BE2C (cell line): ENCODE results near the gene C1QTNF5.

Experiments used
- DNase-seq: peaks from one replicate; pipeline ENCODE4 v3.0.0-alpha.2; 2020
- H3K27me3 ChIP-seq: fragments of 250-450 bp; sonication (Bioruptor Pico); 2 replicates; pipeline ENCODE4 v1.5.1; 2020; ENCODE audit warnings: mild to moderate bottlenecking
- H3K36me3 ChIP-seq: fragments of 250-450 bp; sonication (Bioruptor Pico); 2 replicates; pipeline ENCODE4 v1.5.1; 2020; ENCODE audit warnings: mild to moderate bottlenecking
- H3K4me1 ChIP-seq: fragments of 250-450 bp; sonication (Bioruptor Pico); 2 replicates; pipeline ENCODE4 v1.5.1; 2020
- H3K4me3 ChIP-seq: 2 replicates; pipeline ENCODE4 v1.5.1; 2011; ENCODE audit warnings: low read depth, low read length
- H3K9me3 ChIP-seq: fragments of 250-450 bp; sonication (Bioruptor Pico); 2 replicates; pipeline ENCODE4 v1.5.1; 2020
- TF ChIP-seq, protein P1 (sequence below): IDR thresholded peaks from 2 replicates; pipeline ENCODE4 v1.5.1; 2012; ENCODE audit warnings: mild to moderate bottlenecking, low read depth, low read length

The C1QTNF5 gene

DNA sequence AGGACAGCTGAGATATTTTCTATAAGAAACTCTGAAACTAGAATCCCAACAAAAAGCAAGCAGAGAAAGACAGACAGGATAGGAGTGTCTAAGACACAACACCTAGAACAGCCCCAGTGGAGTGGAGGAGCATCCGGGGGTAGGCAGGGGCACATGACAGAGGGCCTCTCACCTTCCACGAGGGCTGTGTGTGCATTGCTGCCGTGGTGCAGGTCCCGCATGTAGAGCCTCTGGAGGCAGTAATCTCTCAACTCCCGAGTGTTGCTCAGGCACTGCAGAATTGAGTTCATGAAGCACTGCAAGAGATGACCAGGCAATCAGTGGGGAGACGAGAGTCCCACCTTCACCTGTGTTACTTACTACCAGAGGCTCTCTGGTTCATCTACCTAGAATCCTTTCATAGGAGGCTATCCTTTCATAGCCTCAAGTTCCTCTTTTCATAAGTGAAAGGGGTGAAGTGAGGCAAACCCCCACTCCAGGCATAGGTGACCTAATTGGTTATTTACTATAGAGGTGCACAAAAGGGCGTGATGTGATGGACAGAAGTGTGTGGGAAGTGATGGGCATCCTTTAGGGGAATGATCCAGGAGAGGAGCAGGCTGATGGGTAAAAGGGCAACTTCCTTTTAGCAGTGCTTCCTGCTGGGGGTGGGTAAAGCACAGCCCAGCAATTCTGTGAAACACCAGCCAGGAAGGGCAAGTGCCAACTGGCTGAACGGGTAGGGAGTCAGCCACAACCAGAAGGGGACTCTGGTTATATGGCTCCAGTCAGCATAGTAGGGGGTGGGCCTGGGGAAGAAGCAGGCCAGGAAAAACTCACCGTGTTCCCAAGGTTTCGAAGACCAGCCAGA, 18.9 kb upstream of the C1QTNF5 start:
- Histone ChIP-seq H3K4me3 (no peak overlapping the region), H3K27me3 (no peaks in the 10 kb centered on the region), H3K9me3 (0 out of 2 replicates have a peak, but pooled peaks cover 2% of the 10 kb centered on the region), H3K4me1 (peaks cover 15% of the 10 kb centered on the region), H3K36me3 (peaks cover 16% of the 10 kb centered on the region)
- DNase-seq = no peak
- TF ChIP-seq, protein P1, sequence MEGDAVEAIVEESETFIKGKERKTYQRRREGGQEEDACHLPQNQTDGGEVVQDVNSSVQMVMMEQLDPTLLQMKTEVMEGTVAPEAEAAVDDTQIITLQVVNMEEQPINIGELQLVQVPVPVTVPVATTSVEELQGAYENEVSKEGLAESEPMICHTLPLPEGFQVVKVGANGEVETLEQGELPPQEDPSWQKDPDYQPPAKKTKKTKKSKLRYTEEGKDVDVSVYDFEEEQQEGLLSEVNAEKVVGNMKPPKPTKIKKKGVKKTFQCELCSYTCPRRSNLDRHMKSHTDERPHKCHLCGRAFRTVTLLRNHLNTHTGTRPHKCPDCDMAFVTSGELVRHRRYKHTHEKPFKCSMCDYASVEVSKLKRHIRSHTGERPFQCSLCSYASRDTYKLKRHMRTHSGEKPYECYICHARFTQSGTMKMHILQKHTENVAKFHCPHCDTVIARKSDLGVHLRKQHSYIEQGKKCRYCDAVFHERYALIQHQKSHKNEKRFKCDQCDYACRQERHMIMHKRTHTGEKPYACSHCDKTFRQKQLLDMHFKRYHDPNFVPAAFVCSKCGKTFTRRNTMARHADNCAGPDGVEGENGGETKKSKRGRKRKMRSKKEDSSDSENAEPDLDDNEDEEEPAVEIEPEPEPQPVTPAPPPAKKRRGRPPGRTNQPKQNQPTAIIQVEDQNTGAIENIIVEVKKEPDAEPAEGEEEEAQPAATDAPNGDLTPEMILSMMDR = no peak

DNA sequence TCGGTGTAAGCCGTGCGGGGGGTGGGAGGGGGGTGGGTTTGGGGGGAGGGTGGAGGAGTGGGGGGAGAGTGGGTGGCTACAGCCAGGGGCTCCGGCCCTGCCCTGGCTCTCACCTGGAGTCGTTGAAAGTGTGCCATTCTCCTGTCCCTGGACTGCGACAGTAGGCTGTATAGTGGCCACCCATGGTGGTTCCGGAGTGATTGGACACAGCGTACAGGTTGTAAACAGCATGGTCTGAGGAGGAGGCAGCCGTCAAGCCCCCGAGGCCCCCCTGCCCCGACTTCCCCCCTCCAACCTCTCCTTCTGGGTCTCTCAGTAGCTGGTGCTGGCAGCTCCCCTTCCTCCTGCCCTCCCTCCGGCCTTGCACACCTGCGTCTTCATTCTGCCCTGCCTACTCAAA, 16.4 kb upstream of the C1QTNF5 start:
- Histone ChIP-seq H3K4me1 (peaks cover 16% of the 10 kb centered on the region), H3K27me3 (no peaks in the 10 kb centered on the region), H3K9me3 (no peaks in the 10 kb centered on the region), H3K36me3 (peaks cover 16% of the 10 kb centered on the region), H3K4me3 (peak overlapping the region; percentile 68)
- no peak for DNase-seq
- TF ChIP-seq, protein P1 = no peak

DNA sequence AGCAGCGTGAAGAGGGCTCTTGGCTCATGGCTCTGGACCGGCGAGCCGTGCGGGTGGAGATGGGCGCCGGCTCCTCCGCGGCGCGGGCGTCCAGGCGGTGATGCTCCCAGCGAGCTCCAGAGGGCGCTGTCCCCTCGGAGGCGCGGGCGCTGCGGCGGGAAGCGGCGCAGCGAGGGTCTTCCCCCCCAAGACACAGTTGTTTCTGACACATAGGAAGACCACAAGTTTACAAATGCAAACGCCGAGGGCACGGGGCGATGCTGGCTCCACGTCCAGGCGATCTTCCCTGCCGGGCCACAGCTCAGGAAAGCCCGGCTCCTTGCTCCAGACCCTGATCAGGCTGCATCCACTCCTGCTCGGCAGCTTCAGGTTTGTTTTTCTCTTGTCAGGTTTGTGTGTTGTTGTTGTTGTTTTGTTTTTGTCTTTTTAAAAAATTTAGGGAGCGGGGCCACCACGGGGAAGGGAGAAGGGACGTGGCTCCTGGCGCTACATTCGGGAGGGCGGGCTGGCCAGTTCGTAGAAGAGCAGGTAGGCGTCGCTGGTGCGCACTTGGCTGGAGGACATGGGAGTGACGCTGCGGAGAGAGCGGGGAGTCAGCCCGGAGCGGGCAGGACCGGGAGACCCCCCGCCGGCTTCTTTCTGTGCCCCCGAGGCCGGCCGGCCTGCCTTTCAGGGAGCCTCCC, 15.8 kb upstream of the C1QTNF5 start:
- TF ChIP-seq, protein P1 = peak; percentile 81
- no peaks in the 10 kb centered on the region for H3K27me3 ChIP-seq
- H3K4me3 ChIP-seq = peak overlapping the region; percentile 68
- DNase-seq = peak; percentile 90
- peaks cover 16% of the 10 kb centered on the region for H3K36me3 ChIP-seq
- H3K9me3 ChIP-seq = no peaks in the 10 kb centered on the region
- peaks cover 11% of the 10 kb centered on the region for H3K4me1 ChIP-seq

DNA sequence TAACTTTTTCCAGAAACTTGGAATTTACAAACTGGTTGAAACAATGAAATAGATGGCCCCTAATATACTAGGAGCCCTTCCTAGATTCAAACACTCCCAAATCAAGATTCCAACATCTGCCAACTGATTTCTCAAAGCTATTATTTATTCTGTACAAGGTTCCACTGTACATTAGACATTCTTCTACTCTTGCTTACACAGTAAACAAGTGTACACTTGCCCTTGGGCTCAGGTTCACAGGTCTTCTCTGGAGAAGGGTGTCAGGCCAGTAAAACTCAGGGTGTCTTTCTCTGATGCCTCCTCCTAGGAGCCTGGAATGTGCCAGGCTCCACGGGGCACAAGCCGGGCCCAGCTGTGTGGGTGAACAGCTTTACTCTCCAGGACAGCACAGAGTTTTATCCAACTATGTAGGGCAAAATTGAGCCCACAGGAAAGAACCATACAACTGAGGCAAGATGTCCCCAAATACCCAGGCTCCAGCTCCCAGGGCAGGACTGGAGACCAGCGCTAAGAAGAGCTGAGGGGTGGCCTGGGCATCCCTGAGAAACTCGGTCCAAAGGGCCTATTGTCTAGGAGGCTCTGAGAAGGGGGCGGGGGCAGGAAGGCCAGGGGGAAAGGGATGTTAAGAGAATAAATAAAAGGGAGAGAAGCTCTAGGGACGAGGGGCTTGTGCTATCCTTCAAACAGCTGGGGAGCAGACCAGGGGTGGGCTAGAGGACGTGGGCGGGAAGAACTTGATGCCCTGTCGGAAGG, 14.6 kb upstream of the C1QTNF5 start:
- Histone ChIP-seq H3K9me3 (no peaks in the 10 kb centered on the region), H3K27me3 (no peaks in the 10 kb centered on the region), H3K4me3 (no peak overlapping the region), H3K4me1 (peaks cover 4% of the 10 kb centered on the region), H3K36me3 (peaks cover 16% of the 10 kb centered on the region)
- TF ChIP-seq, protein P1 = no peak
- no peak for DNase-seq

DNA sequence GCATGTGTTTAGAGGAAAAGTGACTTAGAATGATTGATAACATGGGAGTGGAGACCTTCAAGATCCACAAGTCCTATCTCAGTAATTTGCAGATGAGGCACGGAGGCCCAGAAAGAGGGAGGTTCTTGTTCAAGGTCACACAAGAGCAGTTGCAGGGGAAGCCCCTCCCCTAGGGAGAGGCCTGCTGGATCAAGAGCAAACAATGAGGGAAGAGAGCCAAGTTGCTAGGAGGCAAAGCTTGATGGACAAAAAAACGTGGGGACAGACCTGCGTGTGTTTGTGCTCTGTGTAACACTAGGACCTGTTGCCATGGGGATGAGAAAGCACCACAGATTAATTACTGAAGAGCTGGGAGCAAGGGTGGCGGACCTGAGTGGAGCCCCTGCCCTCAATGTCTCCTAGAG, 12.2 kb upstream of the C1QTNF5 start:
- H3K4me1 ChIP-seq = peaks cover 4% of the 10 kb centered on the region
- DNase-seq = peak; percentile 64
- H3K36me3 ChIP-seq = peaks cover 4% of the 10 kb centered on the region
- TF ChIP-seq, protein P1 = no peak
- H3K4me3 ChIP-seq = no peak overlapping the region
- no peaks in the 10 kb centered on the region for H3K9me3 ChIP-seq
- H3K27me3 ChIP-seq = no peaks in the 10 kb centered on the region
